ENCODE results near the gene STPG1. TPM values are rescaled to one million over a fixed set of nuclear protein-coding genes. Genes with fewer than 3 reads are reported as not detected.

STPG1 gene
- polyA plus RNA-seq, 3 donors, result 10.6 to 12.1 (median 11.8) TPM

DNA sequence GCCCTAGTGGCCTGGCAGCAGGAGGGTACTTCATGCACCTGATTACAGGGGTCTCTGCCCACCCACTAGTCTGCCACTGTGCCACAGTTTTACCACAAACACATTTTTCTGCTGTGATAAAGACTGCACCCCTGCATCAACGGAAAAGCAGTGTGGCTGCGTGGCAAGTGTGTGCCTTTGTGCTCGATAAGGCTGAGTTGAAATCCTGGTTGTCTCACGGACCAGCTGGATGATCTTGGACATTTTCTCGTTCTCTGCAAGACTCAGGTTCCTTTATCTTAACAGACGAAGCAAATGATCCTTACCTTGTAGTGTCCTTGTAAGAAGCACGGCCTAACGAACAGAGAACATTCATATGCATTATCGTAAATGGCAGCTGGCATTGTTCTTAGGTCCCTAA is 84.3 kb downstream of the STPG1 start:
- DNase-seq (ENCODE audit: extremely low read depth in 1 of 11, low read depth in 9 of 11, low spot score in 4 of 11), result no peak

- DNase-seq (ENCODE audit: extremely low read depth in 1 of 11, low read depth in 9 of 11, low spot score in 4 of 11), result no peak
Measured at GRCh38 chr1:24327891-24328290, 85.7 kb downstream of the STPG1 start.

GRCh38 chr1:24327486-24327885 is 86.1 kb downstream of the STPG1 start:
- no peak for DNase-seq (ENCODE audit: extremely low read depth in 1 of 11, low read depth in 9 of 11, low spot score in 4 of 11)

- no peak for DNase-seq (ENCODE audit: extremely low read depth in 1 of 11, low read depth in 9 of 11, low spot score in 4 of 11)
Measured at GRCh38 chr1:24325587-24326449, 87.8 kb downstream of the STPG1 start.

- no peak for DNase-seq (ENCODE audit: extremely low read depth in 1 of 11, low read depth in 9 of 11, low spot score in 4 of 11)
Measured at GRCh38 chr1:24324903-24325302, 88.7 kb downstream of the STPG1 start.

DNA sequence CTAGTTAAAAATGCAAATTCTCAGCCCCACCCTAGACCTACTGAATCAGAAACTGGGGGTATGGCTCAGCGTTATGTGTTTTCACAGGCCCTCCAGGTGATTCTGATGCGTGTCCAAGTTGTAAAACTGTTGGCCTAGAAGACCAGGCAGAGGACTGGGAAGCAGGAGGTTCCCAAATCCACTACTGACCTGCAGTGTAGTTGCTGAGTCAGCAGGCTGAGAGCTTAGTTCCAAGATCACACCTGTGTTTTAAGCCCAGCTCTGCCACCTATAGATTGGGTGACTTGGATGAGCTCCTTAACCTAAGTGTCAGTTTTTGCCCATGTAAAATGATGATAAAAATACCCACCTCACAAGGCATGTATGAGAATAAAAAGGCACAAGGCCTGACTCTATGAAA is 90.3 kb downstream of the STPG1 start:
- DNase-seq (ENCODE audit: extremely low read depth in 1 of 11, low read depth in 9 of 11, low spot score in 4 of 11), result no peak

- peak in 2 of 11 donors; percentile 22 to 34 for DNase-seq (ENCODE audit: extremely low read depth in 1 of 11, low read depth in 9 of 11, low spot score in 4 of 11)
Measured at GRCh38 chr1:24322470-24323177, 91.0 kb downstream of the STPG1 start.

GRCh38 chr1:24321697-24322469 is 91.7 kb downstream of the STPG1 start:
- peak in 3 of 11 donors; percentile 28 to 34 (median 32) for DNase-seq (ENCODE audit: extremely low read depth in 1 of 11, low read depth in 9 of 11, low spot score in 4 of 11)

DNA sequence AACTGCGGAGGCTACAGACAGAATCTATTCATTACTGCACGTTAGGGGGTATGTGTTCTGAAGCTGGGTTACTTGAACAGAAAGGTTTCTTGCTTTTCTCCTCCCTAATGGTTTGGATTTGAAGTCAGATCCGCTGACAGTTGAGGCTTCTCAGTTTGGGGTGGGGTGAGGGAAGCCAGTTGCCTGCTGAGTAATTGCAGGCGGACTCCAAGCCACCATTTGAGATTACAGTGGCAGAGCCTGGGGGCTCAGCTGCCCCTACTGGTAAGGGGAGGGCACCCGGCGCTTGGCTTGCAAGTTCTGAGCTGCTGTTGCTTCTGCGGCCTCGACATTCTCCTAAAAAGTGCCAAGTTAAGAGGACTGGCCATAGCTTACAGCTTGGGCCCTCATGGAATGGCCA is 92.5 kb downstream of the STPG1 start:
- DNase-seq (ENCODE audit: extremely low read depth in 1 of 11, low read depth in 9 of 11, low spot score in 4 of 11), result no peak

DNA sequence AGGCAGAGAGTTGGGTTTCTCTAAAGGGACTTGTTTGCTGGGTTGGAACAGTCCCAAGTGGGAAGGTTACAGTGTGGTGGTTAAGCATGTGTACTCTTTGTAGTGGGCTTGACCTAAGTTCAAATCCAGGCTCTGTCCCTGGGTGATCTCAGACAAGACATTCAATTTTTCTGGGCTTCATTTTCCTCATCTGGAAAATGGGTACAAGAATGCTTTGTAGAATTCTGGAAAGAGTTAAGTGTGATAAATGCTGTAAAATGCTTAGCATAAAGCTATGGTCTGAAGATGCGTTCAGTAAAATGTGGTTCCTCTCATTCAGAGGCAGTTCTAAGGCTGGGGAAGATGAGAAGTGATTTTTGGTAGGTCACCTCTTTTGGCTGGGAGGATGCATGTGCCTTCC is 93.6 kb downstream of the STPG1 start:
- no peak for DNase-seq (ENCODE audit: extremely low read depth in 1 of 11, low read depth in 9 of 11, low spot score in 4 of 11)

GRCh38 chr1:24319312-24319863 is 94.2 kb downstream of the STPG1 start, which contains the start of gene GRHL3:
TSS of gene GRHL3 (plus strand) at chr1:24319357. CDS start at chr1:24319552, 195 bp downstream.
- peak in 1 of 11 donors; percentile 25 for DNase-seq (ENCODE audit: extremely low read depth in 1 of 11, low read depth in 9 of 11, low spot score in 4 of 11)

- DNase-seq (ENCODE audit: extremely low read depth in 1 of 11, low read depth in 9 of 11, low spot score in 4 of 11), result no peak
Measured at GRCh38 chr1:24318615-24319311, 94.8 kb downstream of the STPG1 start.

- no peak for DNase-seq (ENCODE audit: extremely low read depth in 1 of 11, low read depth in 9 of 11, low spot score in 4 of 11)
Measured at GRCh38 chr1:24317956-24318614, 95.5 kb downstream of the STPG1 start.

- DNase-seq (ENCODE audit: extremely low read depth in 1 of 11, low read depth in 9 of 11, low spot score in 4 of 11), result no peak
Measured at GRCh38 chr1:24317081-24317480, 96.5 kb downstream of the STPG1 start.

GRCh38 chr1:24316645-24317044 is 96.9 kb downstream of the STPG1 start:
- no peak for DNase-seq (ENCODE audit: extremely low read depth in 1 of 11, low read depth in 9 of 11, low spot score in 4 of 11)

DNA sequence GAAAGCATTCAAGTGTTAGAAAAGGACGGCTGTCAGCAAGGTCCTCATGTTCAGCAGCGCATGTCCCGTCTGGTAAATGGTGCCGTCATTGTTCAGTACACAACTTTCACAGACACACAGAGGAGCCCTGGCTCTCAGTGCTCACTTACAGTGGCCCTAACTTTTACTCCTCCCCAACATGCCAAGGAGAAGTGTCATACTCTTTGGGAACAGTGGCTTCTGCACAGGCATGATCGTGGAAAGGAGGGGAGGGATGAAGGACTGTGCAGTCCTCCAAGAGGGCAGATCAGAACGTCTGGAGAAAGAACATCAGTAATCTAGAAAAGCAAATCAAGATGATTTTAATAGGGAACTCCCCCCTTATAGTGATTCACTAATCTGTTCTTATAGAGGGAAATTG is 98.2 kb downstream of the STPG1 start:
- no peak for DNase-seq (ENCODE audit: extremely low read depth in 1 of 11, low read depth in 9 of 11, low spot score in 4 of 11)

GRCh38 chr1:24311741-24312140 is 101.8 kb downstream of the STPG1 start:
- DNase-seq (ENCODE audit: extremely low read depth in 1 of 11, low read depth in 9 of 11, low spot score in 4 of 11), result no peak

GRCh38 chr1:24311234-24311633 is 102.3 kb downstream of the STPG1 start:
- no peak for DNase-seq (ENCODE audit: extremely low read depth in 1 of 11, low read depth in 9 of 11, low spot score in 4 of 11)
